Smooth muscle cell (in vitro differentiated cells): ENCODE results near the gene HS6ST2. TPM values are rescaled to one million over a fixed set of nuclear protein-coding genes. Genes with fewer than 3 reads are reported as not detected.

Experiments
- DNase-seq: peaks from one replicate; lab custom pipeline; 2025; ENCODE audit not compliant: unreplicated experiment; lab: John Stamatoyannopoulos, UW
- H2AFZ ChIP-seq: fragments of 200-600 bp; sonication (generic); 2 replicates; pipeline ENCODE4 v1.6.0; 2016; ENCODE audit warnings: antibody characterized with exemption, low read depth, mild to moderate bottlenecking
- H3F3A ChIP-seq: fragments of 200-600 bp; sonication (generic); 2 replicates; pipeline ENCODE4 v1.6.0; 2017; ENCODE audit warnings: antibody characterized with exemption, low read depth
- H3K27ac ChIP-seq: fragments of 200-600 bp; sonication (generic); 2 replicates; pipeline ENCODE4 v1.5.1; 2016; ENCODE audit warnings: low read depth, mild to moderate bottlenecking
- H3K27me3 ChIP-seq: fragments of 200-600 bp; sonication (generic); 2 replicates; pipeline ENCODE4 v1.6.1; 2016; ENCODE audit warnings: low read depth, mild to moderate bottlenecking
- H3K36me3 ChIP-seq: fragments of 200-600 bp; sonication (generic); 2 replicates; pipeline ENCODE4 v1.5.1; 2016; ENCODE audit warnings: low read depth
- H3K4me1 ChIP-seq: fragments of 200-600 bp; sonication (generic); 2 replicates; pipeline ENCODE4 v1.5.1; 2016; ENCODE audit warnings: low read depth
- H3K4me2 ChIP-seq: fragments of 200-600 bp; sonication (generic); 2 replicates; pipeline ENCODE4 v1.6.0; 2016; ENCODE audit warnings: mild to moderate bottlenecking
- H3K4me3 ChIP-seq: fragments of 200-600 bp; sonication (generic); 2 replicates; pipeline ENCODE4 v1.5.1; 2016; ENCODE audit warnings: mild to moderate bottlenecking
- H3K79me2 ChIP-seq: fragments of 200-600 bp; sonication (generic); 2 replicates; pipeline ENCODE4 v1.6.0; 2016; ENCODE audit warnings: low read depth, mild to moderate bottlenecking
- H3K9ac ChIP-seq: fragments of 200-600 bp; sonication (generic); 2 replicates; pipeline ENCODE4 v1.6.0; 2016; ENCODE audit warnings: low read depth
- H3K9me3 ChIP-seq: fragments of 200-600 bp; sonication (generic); replicated peaks from 2 replicates; pipeline ENCODE4 v1.5.1; 2016; ENCODE audit warnings: low read depth
- H4K20me1 ChIP-seq: fragments of 200-600 bp; sonication (generic); 2 replicates; pipeline ENCODE4 v1.6.0; 2016; ENCODE audit warnings: low read depth
- WGBS: methylation state at CpG from one replicate; pipeline ENCODE4 v1.1.7; 2016; ENCODE audit warnings: low lambda C conversion rate; 5-methylcytosine and 5-hydroxymethylcytosine counted together
- polyA plus RNA-seq: library from polyadenylated mRNA; unstranded; fragments of >200 nt; fragmentation: Nextera tagmentation; extraction: Ambion mirVana; gene quantifications from 2 replicates; pipeline ENCODE4 v1.2.1, GENCODE V29; 2016
- total RNA-seq: library from RNA; depleted of rRNA; stranded (reverse); fragments of >200 nt; gene quantifications from 2 replicates; pipeline ENCODE4 v1.2.3, GENCODE V29; 2014
- TF ChIP-seq, protein P1 (sequence below): fragments of 200-600 bp; sonication (generic); IDR thresholded peaks from 2 replicates; pipeline ENCODE4 v1.5.1; 2017; ENCODE audit warnings: borderline replicate concordance, mild to moderate bottlenecking, antibody characterized with exemption; ENCODE audit not compliant: insufficient read depth, poor library complexity, severe bottlenecking

Gene HS6ST2
- total and polyA plus RNA-seq, 2 experiments from 2014 or later, result 12.7 to 13.3 TPM

DNA sequence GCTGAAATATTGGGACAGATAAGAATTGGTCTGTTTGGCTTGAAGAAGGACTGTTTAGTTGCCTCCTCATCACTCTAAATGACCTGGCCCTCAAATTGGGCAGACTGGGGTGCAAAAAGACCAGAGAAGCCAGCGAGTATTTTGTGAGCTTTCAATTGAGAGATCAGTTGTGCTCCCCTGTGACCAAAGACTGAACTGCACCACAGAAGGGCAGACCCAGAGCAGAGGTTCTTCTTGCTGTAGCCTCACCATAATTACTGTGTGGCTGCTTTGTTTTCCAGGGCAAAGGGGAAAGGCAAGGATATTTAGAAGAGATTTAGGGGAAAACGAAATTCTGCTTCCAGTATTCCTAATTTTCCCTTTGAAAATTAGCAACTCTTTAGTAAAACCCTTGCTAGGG, 365.5 kb downstream of the HS6ST2 start:
- Histone ChIP-seq H3K36me3 (no peaks in the 10 kb centered on the region), H3K9me3 (no peaks in the 10 kb centered on the region), H3K4me1 (no peaks in the 10 kb centered on the region), H3K27ac (no peak overlapping the region), H3K9ac (no peak overlapping the region), H3K79me2 (no peaks in the 10 kb centered on the region), H4K20me1 (no peaks in the 10 kb centered on the region), H3K27me3 (no peaks in the 10 kb centered on the region), H2AFZ (no peak overlapping the region), H3K4me3 (no peak overlapping the region), H3K4me2 (no peak overlapping the region), H3F3A (no peaks in the 10 kb centered on the region)
- TF ChIP-seq, protein P1, sequence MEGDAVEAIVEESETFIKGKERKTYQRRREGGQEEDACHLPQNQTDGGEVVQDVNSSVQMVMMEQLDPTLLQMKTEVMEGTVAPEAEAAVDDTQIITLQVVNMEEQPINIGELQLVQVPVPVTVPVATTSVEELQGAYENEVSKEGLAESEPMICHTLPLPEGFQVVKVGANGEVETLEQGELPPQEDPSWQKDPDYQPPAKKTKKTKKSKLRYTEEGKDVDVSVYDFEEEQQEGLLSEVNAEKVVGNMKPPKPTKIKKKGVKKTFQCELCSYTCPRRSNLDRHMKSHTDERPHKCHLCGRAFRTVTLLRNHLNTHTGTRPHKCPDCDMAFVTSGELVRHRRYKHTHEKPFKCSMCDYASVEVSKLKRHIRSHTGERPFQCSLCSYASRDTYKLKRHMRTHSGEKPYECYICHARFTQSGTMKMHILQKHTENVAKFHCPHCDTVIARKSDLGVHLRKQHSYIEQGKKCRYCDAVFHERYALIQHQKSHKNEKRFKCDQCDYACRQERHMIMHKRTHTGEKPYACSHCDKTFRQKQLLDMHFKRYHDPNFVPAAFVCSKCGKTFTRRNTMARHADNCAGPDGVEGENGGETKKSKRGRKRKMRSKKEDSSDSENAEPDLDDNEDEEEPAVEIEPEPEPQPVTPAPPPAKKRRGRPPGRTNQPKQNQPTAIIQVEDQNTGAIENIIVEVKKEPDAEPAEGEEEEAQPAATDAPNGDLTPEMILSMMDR, result peak; percentile 33
- DNase-seq, result no peak
- 22% methylated on average over 2 of the region's 2 CpGs for WGBS

DNA sequence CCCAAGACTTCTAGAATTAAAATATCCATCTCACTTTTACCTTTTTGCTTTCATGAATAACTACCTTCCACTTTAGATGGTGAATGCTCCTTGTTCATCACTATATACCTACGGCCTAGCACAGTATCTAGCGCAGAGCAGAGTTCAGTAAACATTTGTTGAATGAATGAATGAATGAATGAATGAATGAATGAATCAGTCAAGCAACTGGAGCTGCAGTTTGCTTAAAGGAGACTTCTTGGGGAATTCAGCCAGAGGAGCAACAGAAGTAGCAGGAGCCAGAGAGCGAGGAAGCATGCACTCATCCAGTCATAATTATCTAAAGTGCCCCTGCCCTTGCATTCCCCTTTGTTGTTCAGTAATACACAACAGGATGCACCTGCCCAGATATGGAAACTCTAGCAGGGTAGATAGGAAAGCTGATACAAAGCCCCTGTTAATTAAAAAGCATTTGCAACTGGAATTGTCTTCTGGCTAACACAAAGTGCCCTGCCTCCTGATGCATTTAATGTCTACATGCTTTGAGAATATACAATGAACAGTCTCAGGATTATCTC, 366.6 kb downstream of the HS6ST2 start:
- TF ChIP-seq, protein P1, result no peak
- WGBS, result 95% methylated on average over 3 of the region's 3 CpGs

DNA sequence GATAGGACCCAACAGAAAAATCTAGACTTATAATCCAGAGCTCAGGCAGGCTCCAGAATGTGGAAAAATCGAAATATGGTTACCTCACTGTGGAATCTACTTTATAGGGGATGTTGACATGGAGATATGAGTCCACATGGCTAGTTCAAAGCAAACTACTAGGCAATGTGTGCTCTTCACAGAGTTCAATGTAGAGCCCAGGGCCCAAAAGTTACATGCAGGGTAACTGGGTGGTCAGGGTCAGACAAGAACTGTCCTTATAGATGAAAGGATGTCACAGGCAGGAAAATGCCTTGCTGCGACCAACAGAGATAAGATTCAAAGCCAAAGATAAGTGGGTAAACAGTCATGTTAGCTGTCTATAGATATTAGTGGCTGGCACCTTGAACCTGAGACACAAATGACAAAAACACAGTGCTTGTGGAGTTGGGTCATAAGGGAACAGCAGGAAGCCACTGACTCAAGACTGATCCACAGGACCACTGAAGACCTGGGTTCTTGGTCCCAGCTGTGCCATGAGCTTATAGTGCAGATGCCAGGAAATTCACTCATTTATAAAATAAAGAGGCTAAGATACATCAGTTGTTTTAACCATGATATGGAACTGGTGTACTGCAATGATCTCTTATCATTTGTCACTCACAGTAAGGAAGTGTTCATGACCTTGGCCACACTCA, 367.9 kb downstream of the HS6ST2 start:
- no peak overlapping the region for H3K9ac ChIP-seq
- H3K4me1 ChIP-seq, result no peaks in the 10 kb centered on the region
- WGBS, result 60% methylated on average over 2 of the region's 2 CpGs
- H2AFZ ChIP-seq, result no peak overlapping the region
- H3K27me3 ChIP-seq, result no peaks in the 10 kb centered on the region
- TF ChIP-seq, protein P1, result no peak
- H3K9me3 ChIP-seq, result no peaks in the 10 kb centered on the region
- DNase-seq, result no peak
- no peaks in the 10 kb centered on the region for H3K36me3 ChIP-seq
- H3K4me3 ChIP-seq, result no peak overlapping the region
- H3K79me2 ChIP-seq, result no peaks in the 10 kb centered on the region
- no peaks in the 10 kb centered on the region for H3F3A ChIP-seq
- no peaks in the 10 kb centered on the region for H4K20me1 ChIP-seq
- H3K4me2 ChIP-seq, result no peak overlapping the region
- H3K27ac ChIP-seq, result no peak overlapping the region

More for the DNA sequence above, 366.6 kb downstream of the HS6ST2 start:
- Histone ChIP-seq H3F3A (no peaks in the 10 kb centered on the region), H3K9me3 (no peaks in the 10 kb centered on the region), H4K20me1 (no peaks in the 10 kb centered on the region), H3K4me1 (no peaks in the 10 kb centered on the region), H3K79me2 (no peaks in the 10 kb centered on the region), H3K27me3 (no peaks in the 10 kb centered on the region), H3K36me3 (no peaks in the 10 kb centered on the region), H2AFZ (no peak overlapping the region), H3K4me2 (no peak overlapping the region), H3K9ac (no peak overlapping the region), H3K27ac (no peak overlapping the region), H3K4me3 (no peak overlapping the region)
- no peak for DNase-seq

DNA sequence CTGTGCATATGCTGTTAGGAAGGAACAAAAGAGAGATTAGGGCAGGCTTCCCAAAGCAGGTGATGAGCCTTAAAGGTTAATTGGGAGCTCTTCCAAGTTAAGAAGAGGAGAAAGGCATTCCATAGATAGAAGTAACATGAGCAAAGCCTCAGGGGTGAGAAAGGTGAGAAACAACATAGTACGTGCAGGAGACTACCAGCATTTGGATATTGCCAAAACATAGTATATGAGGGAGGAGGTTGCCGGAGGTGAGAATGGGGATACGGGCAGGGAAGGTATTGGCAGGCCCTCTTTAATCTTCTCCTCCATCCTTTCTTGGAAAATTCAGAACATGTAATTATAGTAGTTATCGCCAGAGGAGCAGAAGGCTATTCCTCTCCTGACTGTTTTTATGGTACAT, 373.5 kb downstream of the HS6ST2 start:
- Histone ChIP-seq H2AFZ (no peak overlapping the region), H4K20me1 (no peaks in the 10 kb centered on the region), H3K9me3 (no peaks in the 10 kb centered on the region), H3K4me2 (no peak overlapping the region), H3K27ac (no peak overlapping the region), H3K9ac (no peak overlapping the region), H3K27me3 (no peaks in the 10 kb centered on the region), H3F3A (no peaks in the 10 kb centered on the region), H3K36me3 (no peaks in the 10 kb centered on the region), H3K79me2 (no peaks in the 10 kb centered on the region), H3K4me3 (no peak overlapping the region), H3K4me1 (no peaks in the 10 kb centered on the region)
- WGBS, result 87% methylated on average over 4 of the region's 4 CpGs
- TF ChIP-seq, protein P1, result no peak
- DNase-seq, result no peak
